ENCODE data around the gene KDM1A.

The KDM1A gene

GRCh38 chr1:23013657-23014056, 5.6 kb upstream of the KDM1A start:
- DNase-seq (ENCODE audit: low spot score) = no peak

DNA sequence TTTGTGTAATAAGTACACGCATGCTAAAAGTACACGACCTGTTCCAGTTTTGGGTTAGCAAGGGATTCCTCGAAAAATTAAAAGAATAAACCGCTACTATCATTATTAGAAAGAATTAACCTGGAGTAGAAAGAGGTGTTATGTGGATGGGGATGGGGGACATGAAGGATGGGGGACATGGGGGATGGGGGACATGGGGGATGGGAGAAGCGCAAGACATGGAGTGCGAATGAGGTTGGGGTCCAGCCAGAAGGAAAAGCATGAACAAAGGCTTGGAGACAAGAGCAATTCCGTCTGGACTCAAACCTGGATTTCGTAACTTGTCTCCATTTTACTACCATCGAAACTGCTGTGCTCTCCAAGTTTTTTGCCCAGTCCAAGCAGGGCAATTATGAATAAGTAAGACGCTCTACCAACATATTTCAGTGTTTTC, 591 bp upstream of the KDM1A start:
- peak; percentile 18 for DNase-seq (ENCODE audit: low spot score)

DNA sequence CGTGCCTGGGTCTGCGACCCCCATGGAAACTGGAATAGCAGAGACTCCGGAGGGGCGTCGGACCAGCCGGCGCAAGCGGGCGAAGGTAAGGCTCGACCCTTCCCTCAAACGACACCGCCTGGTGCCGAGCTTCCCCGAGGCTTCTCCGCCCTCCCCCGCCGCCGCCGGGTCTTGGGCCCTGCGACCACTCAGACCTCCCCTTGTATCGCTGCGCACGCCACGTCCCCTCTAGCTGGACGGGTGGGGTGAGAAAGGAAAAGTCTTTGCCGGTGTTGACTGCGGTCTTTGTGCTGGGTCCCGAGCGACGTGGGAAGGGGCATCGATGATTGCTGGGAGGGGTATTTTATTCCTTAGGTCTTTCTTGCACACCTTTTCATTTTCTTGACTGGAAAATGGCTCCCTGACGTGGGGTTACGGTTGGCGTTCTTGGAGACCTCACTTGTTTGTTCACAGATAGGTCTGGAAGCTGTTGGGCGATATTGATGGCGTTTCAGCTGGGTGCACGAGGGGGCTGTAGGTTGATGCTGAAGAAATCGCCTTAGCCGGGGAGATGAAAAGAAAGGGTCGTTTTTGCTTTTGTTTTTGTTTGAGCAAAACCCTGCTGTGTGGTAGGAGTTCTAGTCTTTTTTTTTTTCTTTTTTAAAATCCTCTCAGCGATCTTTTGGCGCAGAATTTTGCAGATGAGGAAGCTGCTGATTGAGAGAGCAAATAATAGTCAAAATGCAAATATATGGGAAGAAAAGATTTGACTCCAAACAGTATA, 776 bp downstream of the KDM1A start:
- DNase-seq (ENCODE audit: low spot score) = peak; percentile 41

GRCh38 chr1:23020706-23021405, 1.6 kb downstream of the KDM1A start:
- peak; percentile 18 for DNase-seq (ENCODE audit: low spot score)

- DNase-seq (ENCODE audit: low spot score) = no peak
Measured at GRCh38 chr1:23021834-23022233, 2.6 kb downstream of the KDM1A start.

GRCh38 chr1:23023174-23023845, 4.0 kb downstream of the KDM1A start:
- DNase-seq (ENCODE audit: low spot score) = no peak

DNA sequence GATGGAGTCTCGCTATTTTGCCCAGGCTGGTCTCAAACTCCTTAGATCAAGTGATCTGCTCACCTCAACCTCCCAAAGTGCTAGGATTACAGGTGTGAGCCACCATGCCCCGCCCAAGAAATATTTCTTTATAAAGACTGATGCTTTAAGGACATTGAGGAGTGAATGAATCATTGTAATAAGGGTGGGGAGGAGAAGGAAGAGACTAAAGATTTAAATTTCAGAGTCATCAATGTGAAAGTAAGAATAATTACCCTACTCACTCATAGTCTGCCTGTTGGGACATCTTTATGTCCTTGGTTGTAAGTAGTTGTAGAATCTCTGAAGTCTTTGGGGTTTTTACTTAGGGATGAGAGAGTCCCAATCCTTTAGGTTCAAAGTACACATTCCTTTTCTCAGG, 7.3 kb downstream of the KDM1A start:
- DNase-seq (ENCODE audit: low spot score) = no peak

DNA sequence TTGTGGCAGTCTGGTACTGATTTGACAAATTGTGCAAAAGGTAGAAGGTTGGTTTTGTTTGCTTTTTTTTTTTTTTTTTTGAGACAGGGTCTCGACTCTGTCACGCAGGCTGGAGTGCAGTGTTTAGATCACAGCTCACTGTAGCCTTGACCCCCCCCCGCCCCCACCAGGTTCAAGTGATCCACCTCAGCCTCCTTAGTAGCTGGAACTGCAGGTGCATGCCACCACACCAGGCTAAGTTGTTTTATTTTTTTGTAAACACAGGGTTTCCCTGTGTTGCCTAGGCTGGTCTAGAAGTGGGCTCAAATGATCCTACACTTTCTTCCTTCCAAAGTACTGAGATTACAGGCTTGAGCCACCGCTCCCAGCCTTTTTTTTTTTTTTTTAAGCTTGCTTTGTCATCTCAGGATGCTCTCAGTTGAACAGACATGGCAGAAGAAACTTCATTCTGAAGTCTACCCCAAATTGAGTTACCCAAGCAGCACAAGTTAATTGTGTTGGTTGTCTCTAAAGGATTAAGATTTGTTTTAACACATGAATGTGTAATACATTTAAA, 8.2 kb downstream of the KDM1A start:
- DNase-seq (ENCODE audit: low spot score) = no peak

DNA sequence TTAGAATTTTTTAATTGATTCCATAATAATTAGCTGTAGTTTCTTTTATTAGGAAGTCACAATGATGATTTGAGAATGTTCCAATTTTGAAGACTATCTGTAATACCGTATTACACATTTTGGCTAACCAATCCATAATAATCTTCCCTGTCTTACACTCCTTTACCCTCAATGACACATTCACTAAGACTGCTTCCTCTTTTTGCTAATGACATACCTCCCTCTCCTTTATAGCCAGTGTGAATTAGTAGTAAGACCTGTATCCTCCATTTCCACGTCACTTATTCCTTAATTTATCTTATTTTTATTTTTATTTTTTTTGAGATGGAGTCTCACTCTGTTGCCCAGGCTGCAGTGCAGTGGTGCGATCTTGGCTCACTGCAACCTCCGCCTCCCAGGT, 10.1 kb downstream of the KDM1A start:
- DNase-seq (ENCODE audit: low spot score) = no peak

GRCh38 chr1:23035823-23036452, 16.7 kb downstream of the KDM1A start:
- DNase-seq (ENCODE audit: low spot score) = no peak

DNA sequence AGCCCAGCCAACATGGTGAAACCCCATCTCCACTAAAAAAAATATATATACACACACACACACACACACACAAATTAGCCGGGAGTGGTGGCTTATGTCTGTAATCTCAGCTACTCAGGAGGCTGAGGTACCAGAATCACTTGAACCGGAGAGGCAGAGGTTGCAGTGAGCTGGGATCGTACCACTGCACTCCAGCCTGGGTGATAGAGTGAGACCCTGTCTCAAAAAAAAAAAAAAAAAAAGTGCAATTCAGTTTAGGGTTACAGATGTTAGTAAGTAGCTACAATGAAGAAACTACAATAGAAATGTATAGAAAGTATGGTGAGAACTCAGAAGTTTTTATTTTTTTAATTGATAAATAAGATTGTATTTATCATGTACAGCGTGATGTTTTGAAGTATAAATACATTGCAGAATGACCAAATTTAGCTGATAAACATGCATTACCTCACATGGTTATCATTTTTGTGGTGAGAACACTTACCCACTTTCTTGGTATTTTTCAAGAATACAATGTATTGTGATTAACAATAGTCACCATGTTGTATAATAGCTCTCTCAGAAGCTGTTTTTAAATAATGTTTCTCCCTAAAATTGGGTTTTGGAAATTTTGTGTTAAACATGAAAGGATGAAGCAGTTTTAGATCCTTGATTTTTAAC, 17.9 kb downstream of the KDM1A start:
- no peak for DNase-seq (ENCODE audit: low spot score)

DNA sequence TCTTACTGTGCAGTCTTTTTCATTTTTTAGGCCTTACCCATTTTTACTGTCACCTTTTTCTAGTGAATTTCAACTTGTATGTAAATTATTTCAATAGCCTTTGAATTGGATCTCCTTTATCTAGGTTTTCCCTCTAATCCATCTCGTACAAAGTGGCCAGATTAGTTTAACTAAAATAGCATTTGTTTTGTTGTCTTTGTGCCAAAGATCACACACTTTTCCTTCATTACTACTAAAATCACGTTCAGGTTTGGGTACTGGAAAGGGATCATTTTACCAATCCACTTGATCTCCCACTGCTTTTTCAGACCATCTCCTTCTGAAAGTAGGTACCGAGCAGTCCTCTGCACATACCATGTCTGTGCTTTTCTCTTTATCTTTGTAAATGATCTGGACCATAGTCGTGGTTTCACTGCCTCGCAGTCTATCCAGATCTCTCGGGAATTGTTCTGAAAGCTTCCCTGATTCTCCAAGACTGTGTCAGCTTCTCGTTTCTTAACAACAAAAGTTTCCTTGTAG, 20.1 kb downstream of the KDM1A start:
- no peak for DNase-seq (ENCODE audit: low spot score)

DNA sequence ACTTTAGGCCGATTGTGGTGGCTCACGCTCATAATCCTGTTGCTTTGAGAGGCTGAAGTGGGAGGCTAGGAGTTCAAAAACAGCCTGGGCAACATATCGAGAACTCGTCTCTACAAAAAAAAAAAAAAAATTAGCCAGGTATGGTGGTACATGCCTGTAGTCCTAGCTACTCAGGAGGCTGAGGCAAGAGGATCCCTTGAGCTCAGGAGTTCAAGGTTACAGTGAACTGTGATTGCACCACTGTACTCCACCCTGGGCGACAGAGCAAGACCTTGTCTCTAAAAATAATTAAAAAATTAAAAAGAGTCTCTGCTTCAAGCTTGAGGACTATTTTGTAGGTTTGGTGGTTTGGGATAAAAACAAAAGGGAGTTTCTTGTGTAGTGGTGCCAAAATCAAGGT, 21.2 kb downstream of the KDM1A start:
- DNase-seq (ENCODE audit: low spot score) = no peak

- no peak for DNase-seq (ENCODE audit: low spot score)
Measured at GRCh38 chr1:23044035-23044434, 24.8 kb downstream of the KDM1A start.

DNA sequence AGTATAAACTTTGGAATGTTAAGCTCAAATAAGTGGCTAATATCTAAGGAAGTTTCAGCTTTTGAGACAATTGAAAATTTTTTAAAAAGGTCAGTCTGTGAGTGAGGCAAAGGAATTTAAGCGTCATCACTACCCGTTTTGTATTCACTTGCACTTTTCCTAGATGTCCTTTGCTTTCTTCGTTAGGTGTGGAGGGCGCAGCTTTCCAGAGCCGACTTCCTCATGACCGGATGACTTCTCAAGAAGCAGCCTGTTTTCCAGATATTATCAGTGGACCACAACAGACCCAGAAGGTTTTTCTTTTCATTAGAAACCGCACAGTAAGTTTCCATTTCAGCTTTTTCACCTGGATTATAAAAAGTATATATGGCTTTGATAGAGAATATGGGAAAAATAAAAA, 30.9 kb downstream of the KDM1A start:
- no peak for DNase-seq (ENCODE audit: low spot score)

- DNase-seq (ENCODE audit: low spot score) = no peak
Measured at GRCh38 chr1:23051290-23051909, 32.1 kb downstream of the KDM1A start.

GRCh38 chr1:23057301-23057700, 38.0 kb downstream of the KDM1A start:
- no peak for DNase-seq (ENCODE audit: low spot score)

DNA sequence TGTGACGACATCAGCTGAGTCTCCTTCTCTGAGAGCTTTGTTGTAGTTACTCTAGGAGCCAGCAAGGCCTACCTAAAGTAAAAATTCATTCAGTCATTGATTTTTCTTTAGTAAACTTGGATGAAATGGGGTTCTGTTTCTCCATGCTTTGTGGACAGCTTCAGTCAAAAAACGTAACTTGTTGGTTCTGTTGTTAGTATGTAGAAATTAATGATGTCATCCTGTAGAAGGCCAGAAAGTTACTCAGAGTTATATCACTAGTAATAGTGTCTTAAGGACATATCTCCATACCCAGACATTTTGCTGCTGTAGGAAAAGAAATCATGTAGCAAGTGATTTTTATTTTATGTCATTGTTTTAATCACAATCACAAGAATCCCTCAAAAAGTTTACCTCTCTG, 43.0 kb downstream of the KDM1A start:
- no peak for DNase-seq (ENCODE audit: low spot score)

DNA sequence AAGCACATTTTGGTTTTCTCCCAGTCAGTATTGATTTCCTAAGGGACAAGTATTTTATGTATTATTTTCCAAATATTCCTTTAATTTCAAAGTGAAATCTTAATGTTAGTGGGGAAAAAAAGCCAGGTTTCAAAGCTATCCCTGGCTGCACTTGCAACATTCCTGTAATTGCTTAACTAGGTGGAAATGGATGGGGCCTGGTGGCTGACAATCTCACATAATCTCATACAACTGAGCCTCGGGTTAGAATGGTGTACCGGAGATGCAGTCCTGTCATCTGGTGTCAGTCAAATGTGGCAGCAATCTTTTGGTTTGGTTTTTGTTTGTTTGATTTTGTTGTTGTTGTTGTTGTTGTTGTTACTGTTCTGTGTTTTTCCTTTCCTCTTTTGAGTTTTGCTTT, 46.1 kb downstream of the KDM1A start:
- no peak for DNase-seq (ENCODE audit: low spot score)

- DNase-seq (ENCODE audit: low spot score) = no peak
Measured at GRCh38 chr1:23066075-23066474, 46.8 kb downstream of the KDM1A start.

GRCh38 chr1:23069149-23069548, 49.9 kb downstream of the KDM1A start:
- no peak for DNase-seq (ENCODE audit: low spot score)

Data from AG08396 (cell line).